ENCODE measurements around the gene XRCC1. TPM values are rescaled to one million over a fixed set of nuclear protein-coding genes. Genes with fewer than 3 reads are reported as not detected.

The XRCC1 gene
- total RNA-seq, 4 donors from 2014 or later: 18.6 to 30.6 (median 25.7) TPM

DNA sequence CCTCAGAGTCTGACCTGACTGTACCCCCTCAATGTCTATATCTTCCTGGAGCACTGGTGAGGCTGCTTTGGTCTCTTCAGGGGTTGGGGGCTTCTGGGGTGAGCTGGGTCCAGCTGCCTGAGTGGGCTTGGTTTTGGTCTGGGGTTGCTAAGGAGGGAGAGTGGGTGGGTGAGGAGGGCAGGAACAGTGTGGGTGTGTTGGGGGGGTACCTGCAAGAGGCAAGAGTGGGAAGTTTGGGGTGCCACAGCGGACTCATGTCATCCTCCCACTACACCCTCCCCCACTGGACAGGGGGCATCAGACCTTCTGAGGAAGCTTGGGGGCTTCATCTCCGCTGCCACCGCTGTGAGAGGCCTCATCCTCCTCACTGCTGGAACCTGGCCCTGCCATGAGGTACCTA is 28.7 kb downstream of the XRCC1 start:
- no peak overlapping the region for H3K27ac ChIP-seq
- H3K4me1 ChIP-seq: no peaks in the 10 kb centered on the region
- H3K36me3 ChIP-seq: peaks cover 0 to 89% (median 6%) of the 10 kb centered on the region in 3 donors
- WGBS, 2 donors: 97 to 100% methylated on average over 2 to 3 of the region's 3 CpGs
- DNase-seq (ENCODE audit: low spot score in 2 of 2): no peak
- H3K9me3 ChIP-seq: no peaks in the 10 kb centered on the region
- TF ChIP-seq POLR2A (IDR thresholded peaks at IDR 0.05): no peak
- TF ChIP-seq EP300 (IDR thresholded peaks at IDR 0.05): no peak
- TF ChIP-seq, protein P1, sequence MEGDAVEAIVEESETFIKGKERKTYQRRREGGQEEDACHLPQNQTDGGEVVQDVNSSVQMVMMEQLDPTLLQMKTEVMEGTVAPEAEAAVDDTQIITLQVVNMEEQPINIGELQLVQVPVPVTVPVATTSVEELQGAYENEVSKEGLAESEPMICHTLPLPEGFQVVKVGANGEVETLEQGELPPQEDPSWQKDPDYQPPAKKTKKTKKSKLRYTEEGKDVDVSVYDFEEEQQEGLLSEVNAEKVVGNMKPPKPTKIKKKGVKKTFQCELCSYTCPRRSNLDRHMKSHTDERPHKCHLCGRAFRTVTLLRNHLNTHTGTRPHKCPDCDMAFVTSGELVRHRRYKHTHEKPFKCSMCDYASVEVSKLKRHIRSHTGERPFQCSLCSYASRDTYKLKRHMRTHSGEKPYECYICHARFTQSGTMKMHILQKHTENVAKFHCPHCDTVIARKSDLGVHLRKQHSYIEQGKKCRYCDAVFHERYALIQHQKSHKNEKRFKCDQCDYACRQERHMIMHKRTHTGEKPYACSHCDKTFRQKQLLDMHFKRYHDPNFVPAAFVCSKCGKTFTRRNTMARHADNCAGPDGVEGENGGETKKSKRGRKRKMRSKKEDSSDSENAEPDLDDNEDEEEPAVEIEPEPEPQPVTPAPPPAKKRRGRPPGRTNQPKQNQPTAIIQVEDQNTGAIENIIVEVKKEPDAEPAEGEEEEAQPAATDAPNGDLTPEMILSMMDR (IDR thresholded peaks at IDR 0.05): no peak
- no peaks in the 10 kb centered on the region for H3K27me3 ChIP-seq
- H3K4me3 ChIP-seq: no peak overlapping the region

DNA sequence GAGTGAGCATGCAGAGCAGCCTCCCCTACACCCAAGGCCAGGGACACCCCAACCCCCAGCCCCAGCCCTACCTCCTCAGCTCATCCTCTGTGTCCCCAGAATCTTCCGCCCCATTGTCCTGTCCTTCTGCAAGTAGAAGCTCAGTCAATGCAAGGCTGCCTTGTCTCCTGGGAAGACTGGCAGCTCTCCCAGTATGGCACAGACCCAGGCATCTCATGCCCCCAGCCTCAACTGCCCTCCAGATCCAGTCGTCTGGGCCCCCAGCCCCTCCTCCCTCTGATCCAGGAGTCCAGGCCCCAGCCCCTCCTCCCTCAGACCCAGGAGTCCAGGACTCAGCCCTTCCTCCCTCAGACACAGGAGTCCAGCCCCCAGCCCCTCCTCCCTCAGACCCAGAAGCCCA is 29.3 kb downstream of the XRCC1 start:
- no peak overlapping the region for H3K4me3 ChIP-seq
- TF ChIP-seq, protein P1 (IDR thresholded peaks at IDR 0.05): no peak
- TF ChIP-seq EP300 (IDR thresholded peaks at IDR 0.05): no peak
- no peak for TF ChIP-seq POLR2A (IDR thresholded peaks at IDR 0.05)
- H3K27ac ChIP-seq: no peak overlapping the region
- H3K9me3 ChIP-seq: no peaks in the 10 kb centered on the region
- no peaks in the 10 kb centered on the region for H3K27me3 ChIP-seq
- H3K36me3 ChIP-seq: peaks cover 0 to 89% (median under 1%) of the 10 kb centered on the region in 3 donors
- no peak for DNase-seq (ENCODE audit: low spot score in 2 of 2)
- 58 to 67% methylated on average over 2 of the region's 2 CpGs for WGBS, 2 donors
- no peaks in the 10 kb centered on the region for H3K4me1 ChIP-seq

DNA sequence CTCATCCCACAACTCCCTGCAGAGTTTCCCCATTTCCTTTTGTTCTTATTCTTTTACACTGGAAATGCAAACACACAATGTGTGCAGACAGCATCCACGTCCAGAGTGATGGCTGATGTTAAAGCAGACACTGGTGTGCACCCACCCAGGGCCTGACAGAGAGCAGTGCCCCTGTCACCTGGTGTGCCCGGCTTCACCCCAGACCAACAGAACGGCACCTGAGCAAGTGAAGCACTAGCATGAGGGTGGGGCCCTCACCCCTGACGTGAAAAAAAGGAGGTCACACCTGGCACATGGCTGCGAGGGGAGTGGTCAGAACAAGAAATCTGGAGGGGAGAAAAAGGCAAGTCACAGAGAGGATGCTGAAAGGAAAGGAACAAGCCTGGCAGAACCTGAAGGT is 30.1 kb downstream of the XRCC1 start:
- 80 to 86% methylated on average over 5 of the region's 5 CpGs for WGBS, 2 donors
- no peak overlapping the region for H3K27ac ChIP-seq
- H3K4me3 ChIP-seq: no peak overlapping the region
- H3K4me1 ChIP-seq: no peaks in the 10 kb centered on the region
- no peaks in the 10 kb centered on the region for H3K27me3 ChIP-seq
- DNase-seq (ENCODE audit: low spot score in 2 of 2): no peak
- H3K36me3 ChIP-seq: peaks cover 0 to 89% (median 0%) of the 10 kb centered on the region in 3 donors
- TF ChIP-seq, protein P1 (IDR thresholded peaks at IDR 0.05): no peak
- TF ChIP-seq EP300 (IDR thresholded peaks at IDR 0.05): no peak
- TF ChIP-seq POLR2A (IDR thresholded peaks at IDR 0.05): no peak
- H3K9me3 ChIP-seq: no peaks in the 10 kb centered on the region

DNA sequence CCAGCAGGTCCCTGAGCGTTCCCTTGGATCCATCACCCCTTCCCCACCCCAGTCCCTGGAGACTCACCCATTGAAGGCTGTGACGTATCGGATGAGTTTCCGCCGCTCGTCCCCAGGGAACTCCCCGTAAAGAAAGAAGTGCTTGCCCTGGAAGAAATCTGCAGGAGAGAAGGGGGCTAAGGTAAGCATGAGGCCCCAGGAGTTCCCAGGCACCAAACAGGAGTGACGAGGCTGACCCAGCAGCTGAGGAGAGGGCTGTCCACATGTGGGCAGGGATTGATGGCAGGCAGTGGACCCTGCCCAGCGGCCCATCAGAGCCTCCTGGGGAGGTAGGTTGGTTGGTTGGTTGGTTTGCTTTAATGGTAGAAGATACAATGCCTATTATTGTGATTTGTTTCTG is 31.2 kb downstream of the XRCC1 start:
- 88 to 92% methylated on average over 9 of the region's 9 CpGs for WGBS, 2 donors
- Histone ChIP-seq H3K27me3 (no peaks in the 10 kb centered on the region), H3K9me3 (peaks cover 0 to 5% (median 0%) of the 10 kb centered on the region in 4 donors), H3K27ac (no peak overlapping the region), H3K4me3 (no peak overlapping the region), H3K4me1 (no peaks in the 10 kb centered on the region), H3K36me3 (peaks cover 0 to 89% (median 0%) of the 10 kb centered on the region in 3 donors)
- DNase-seq (ENCODE audit: low spot score in 2 of 2): no peak
- no peak for TF ChIP-seq POLR2A (IDR thresholded peaks at IDR 0.05)
- TF ChIP-seq, protein P1 (IDR thresholded peaks at IDR 0.05): no peak
- no peak for TF ChIP-seq EP300 (IDR thresholded peaks at IDR 0.05)

DNA sequence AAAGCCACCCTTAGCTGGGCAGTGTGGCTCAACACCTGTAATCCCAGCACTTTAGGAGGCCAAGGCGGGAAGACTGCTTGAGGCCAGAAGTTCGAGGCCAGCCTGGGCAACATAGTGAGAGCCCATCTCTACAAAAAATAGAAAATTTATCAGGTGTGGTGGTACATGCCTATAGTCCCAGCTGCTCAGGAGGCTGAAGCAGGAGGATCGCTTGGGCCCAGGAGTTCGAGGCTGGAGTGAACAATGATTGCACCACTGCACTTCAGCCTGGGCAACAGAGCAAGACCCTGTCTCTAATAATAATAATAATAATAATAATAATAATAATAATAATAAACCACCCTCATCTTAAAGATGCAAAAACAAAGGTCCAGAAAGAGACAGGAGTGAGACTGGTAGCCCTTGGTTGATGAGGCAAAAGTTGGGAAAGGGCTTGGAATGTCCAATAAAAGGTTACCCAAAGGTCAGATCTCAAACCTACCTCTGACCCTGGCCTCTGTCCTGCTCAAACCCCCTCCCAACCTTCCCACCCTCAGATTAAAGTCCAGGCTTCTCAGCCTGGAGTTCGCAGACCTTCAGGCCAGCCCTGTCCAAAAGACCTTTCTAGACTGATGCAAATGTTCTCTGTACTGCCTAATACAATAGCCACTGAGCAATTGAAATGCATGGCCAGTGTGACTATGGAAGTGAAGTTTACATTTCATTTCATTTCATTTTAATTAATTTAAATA is 33.2 kb downstream of the XRCC1 start:
- DNase-seq (ENCODE audit: low spot score in 2 of 2): no peak
- H3K27ac ChIP-seq: no peak overlapping the region
- no peak overlapping the region for H3K4me3 ChIP-seq
- H3K4me1 ChIP-seq: no peaks in the 10 kb centered on the region
- H3K9me3 ChIP-seq: peaks cover 0 to 14% (median 0%) of the 10 kb centered on the region in 4 donors
- WGBS, 2 donors: 94 to 95% methylated on average over 5 of the region's 5 CpGs
- TF ChIP-seq, protein P1 (IDR thresholded peaks at IDR 0.05): no peak
- TF ChIP-seq EP300 (IDR thresholded peaks at IDR 0.05): no peak
- TF ChIP-seq POLR2A (IDR thresholded peaks at IDR 0.05): no peak
- H3K36me3 ChIP-seq: peaks cover 0 to 100% (median 0%) of the 10 kb centered on the region in 3 donors
- H3K27me3 ChIP-seq: no peaks in the 10 kb centered on the region
